ENCODE measurements around the gene SMG9. TPM values are rescaled to one million over a fixed set of nuclear protein-coding genes. Genes with fewer than 3 reads are reported as not detected.

SMG9 gene
- polyA plus RNA-seq, 3 donors: 1.3 to 26.1 (median 2.4) TPM

- H3K4me3 Mint-ChIP-seq: no peak overlapping the region
- Histone ChIP-seq H3K36me3 (replicated peaks in 1 of 2; ENCODE audit: control insufficient read depth in 1 of 2, insufficient read depth in 2 of 2, low read length in 2 of 2) (no peaks in the 10 kb centered on the region), H3K9me3 (replicated peaks in 1 of 2; ENCODE audit: control insufficient read depth in 1 of 2, insufficient read depth in 1 of 2, low read length in 2 of 2) (no peaks in the 10 kb centered on the region), H4K20me1 (ENCODE audit: insufficient read depth, low read length) (no peaks in the 10 kb centered on the region), H2AFZ (ENCODE audit: insufficient read depth, low read depth, low read length, poor library complexity, severe bottlenecking) (no peak overlapping the region), H3K9ac (ENCODE audit: insufficient read depth, low read length, poor library complexity, severe bottlenecking) (peak overlapping the region; percentile 76), H3K79me2 (ENCODE audit: insufficient read depth, low read length) (peaks cover 52% of the 10 kb centered on the region), H3K27ac (ENCODE audit: low read depth in 1 of 2, low read length in 2 of 2) (peak overlapping the region in 1 of 2 donors; percentile 81), H3K4me1 (ENCODE audit: control insufficient read depth in 1 of 2, insufficient read depth in 2 of 2, low read length in 2 of 2) (peaks cover 61 to 78% of the 10 kb centered on the region in 2 donors), H3K27me3 (ENCODE audit: control insufficient read depth in 2 of 2, insufficient read depth in 2 of 2, low read length in 2 of 2) (no peaks in the 10 kb centered on the region), H3K4me2 (replicated peaks; ENCODE audit: extremely low read depth, low read length, poor library complexity, severe bottlenecking) (peak overlapping the region; percentile 98), H3K4me3 (replicated peaks in 1 of 3; ENCODE audit: low read depth in 2 of 3, low read length in 3 of 3) (peak overlapping the region in 1 of 3 experiments; percentile 85)
- H3K4me1 Mint-ChIP-seq: peaks cover 78% of the 10 kb centered on the region
- peak overlapping the region in 5 of 7 donors; percentile 3 to 97 (median 86) for H3K27ac Mint-ChIP-seq
- peaks cover 0 to 3% (median 0%) of the 10 kb centered on the region in 7 donors for H3K9me3 Mint-ChIP-seq
- 94% methylated on average over 10 of the region's 14 CpGs for WGBS (ENCODE audit: insufficient coverage)
- no peak for TF ChIP-seq CTCF (IDR thresholded peaks at IDR 0.05)
- intact Hi-C loops (cut with micrococcal nuclease): loop anchor here in 1 of 2 donors (10.0 kb wide), 1 partner anchor 117 kb away; no protein-coding TSS in a partner anchor
- peaks cover 0 to 2% of the 10 kb centered on the region in 2 donors for H3K36me3 Mint-ChIP-seq
- peaks cover 0 to 3% (median 2%) of the 10 kb centered on the region in 3 donors for H3K27me3 Mint-ChIP-seq (ENCODE audit: low read depth in 3 of 3)
- DNase-seq: peak in 1 of 3 donors; percentile 21
These were observed 27.0 kb upstream of the SMG9 start for GRCh38 chr19:43781630-43782310.

- H3K4me2 ChIP-seq (replicated peaks; ENCODE audit: extremely low read depth, low read length, poor library complexity, severe bottlenecking): peak within 1 kb of the TSS; percentile 98
- H3K79me2 ChIP-seq (ENCODE audit: insufficient read depth, low read length): peaks cover 60% of the 10 kb centered on the region
- peak; percentile 81 to 96 (median 90) for DNase-seq
- H2AFZ ChIP-seq (ENCODE audit: insufficient read depth, low read depth, low read length, poor library complexity, severe bottlenecking): peak within 1 kb of the TSS; percentile 69
- H3K36me3 ChIP-seq (replicated peaks in 1 of 2; ENCODE audit: control insufficient read depth in 1 of 2, insufficient read depth in 2 of 2, low read length in 2 of 2): peaks cover 2 to 7% of the 10 kb centered on the region in 2 donors
- H4K20me1 ChIP-seq (ENCODE audit: insufficient read depth, low read length): no peaks in the 10 kb centered on the region
- intact Hi-C loops (cut with micrococcal nuclease): loop anchor here in 1 of 2 donors (10.0 kb wide), 1 partner anchor 116 kb away; no protein-coding TSS in a partner anchor
- H3K9me3 Mint-ChIP-seq: peaks cover 0 to 3% (median 0%) of the 10 kb centered on the region in 7 donors
- H3K27me3 ChIP-seq (ENCODE audit: control insufficient read depth in 2 of 2, insufficient read depth in 2 of 2, low read length in 2 of 2): no peaks in the 10 kb centered on the region
- H3K4me3 ChIP-seq (replicated peaks in 1 of 3; ENCODE audit: low read depth in 2 of 3, low read length in 3 of 3): peak within 1 kb of the TSS; percentile 58 to 85 (median 58)
- peak within 1 kb of the TSS; percentile 81 to 85 for H3K27ac ChIP-seq (ENCODE audit: low read depth in 1 of 2, low read length in 2 of 2)
- H3K4me3 Mint-ChIP-seq: peak within 1 kb of the TSS; percentile 89 to 96
- H3K27me3 Mint-ChIP-seq (ENCODE audit: low read depth in 3 of 3): peaks cover 0 to 5% (median 2%) of the 10 kb centered on the region in 3 donors
- peak within 1 kb of the TSS; percentile 76 for H3K9ac ChIP-seq (ENCODE audit: insufficient read depth, low read length, poor library complexity, severe bottlenecking)
- peak within 1 kb of the TSS; percentile 86 to 97 (median 91) for H3K27ac Mint-ChIP-seq
- WGBS (ENCODE audit: insufficient coverage): 4% methylated on average over 18 of the region's 19 CpGs
- TF ChIP-seq CTCF (IDR thresholded peaks at IDR 0.05): no peak
- peaks cover 5 to 8% of the 10 kb centered on the region in 2 donors for H3K36me3 Mint-ChIP-seq
- H3K4me1 Mint-ChIP-seq: peaks cover 86% of the 10 kb centered on the region
- peaks cover 70 to 87% of the 10 kb centered on the region in 2 donors for H3K4me1 ChIP-seq (ENCODE audit: control insufficient read depth in 1 of 2, insufficient read depth in 2 of 2, low read length in 2 of 2)
- no peaks in the 10 kb centered on the region for H3K9me3 ChIP-seq (replicated peaks in 1 of 2; ENCODE audit: control insufficient read depth in 1 of 2, insufficient read depth in 1 of 2, low read length in 2 of 2)
These were observed 26.2 kb upstream of the SMG9 start, which contains the start of gene KCNN4 for GRCh38 chr19:43780706-43781525. Gene KCNN4, minus strand, starts transcription at chr19:43780973. Its CDS starts 112 bp downstream, at chr19:43780861.

Measured in CD14-positive monocyte (primary cell).